NCI-H748 treated with DMSO at 0.1 percent for 48 hours (cell line): Measurements from ENCODE around the gene MTUS2.
"Not testable (repeated sequence)": the region's sequence is repeated elsewhere in the genome, so short reads cannot be mapped to it uniquely, and the experiment has no call there.

Experiments used
- DNase-seq: peaks from one replicate; lab custom pipeline; 2025; lab: John Stamatoyannopoulos, UW

The MTUS2 gene

GRCh38 chr13:28958018-28958417 lies 137.9 kb downstream of the MTUS2 start:
- no peak for DNase-seq

- DNase-seq = no peak
Measured at GRCh38 chr13:28958441-28958840, 138.3 kb downstream of the MTUS2 start.

GRCh38 chr13:28964052-28964451 lies 143.9 kb downstream of the MTUS2 start:
- no peak for DNase-seq

GRCh38 chr13:28964803-28965202 lies 144.7 kb downstream of the MTUS2 start:
- DNase-seq = no peak

GRCh38 chr13:28967029-28967915 lies 147.1 kb downstream of the MTUS2 start:
- DNase-seq = no peak

- no peak for DNase-seq
Measured at GRCh38 chr13:28976195-28976594, 156.1 kb downstream of the MTUS2 start.

GRCh38 chr13:28976636-28977035 lies 156.5 kb downstream of the MTUS2 start:
- no peak for DNase-seq

- DNase-seq = no peak
Measured at GRCh38 chr13:28978574-28978973, 158.4 kb downstream of the MTUS2 start.

GRCh38 chr13:28981530-28981929 lies 161.4 kb downstream of the MTUS2 start:
- no peak for DNase-seq

- DNase-seq = no peak
Measured at GRCh38 chr13:28983641-28984040, 163.5 kb downstream of the MTUS2 start.

GRCh38 chr13:28984326-28984725 lies 164.2 kb downstream of the MTUS2 start:
- no peak for DNase-seq

- DNase-seq = no peak
Measured at GRCh38 chr13:28984825-28985224, 164.7 kb downstream of the MTUS2 start.

- DNase-seq = not testable (repeated sequence)
Measured at GRCh38 chr13:28990378-28990777, 170.2 kb downstream of the MTUS2 start.

- DNase-seq = no peak
Measured at GRCh38 chr13:28991764-28992163, 171.6 kb downstream of the MTUS2 start.

- DNase-seq = no peak
Measured at GRCh38 chr13:29000826-29001225, 180.7 kb downstream of the MTUS2 start.

GRCh38 chr13:29005035-29005762 lies 185.1 kb downstream of the MTUS2 start:
- DNase-seq = no peak

- DNase-seq = no peak
Measured at GRCh38 chr13:29005763-29006120, 185.6 kb downstream of the MTUS2 start.

GRCh38 chr13:29006359-29006850 lies 186.3 kb downstream of the MTUS2 start:
- DNase-seq = no peak

GRCh38 chr13:29008296-29008695 lies 188.2 kb downstream of the MTUS2 start:
- no peak for DNase-seq

- DNase-seq = no peak
Measured at GRCh38 chr13:29020314-29020713, 200.2 kb downstream of the MTUS2 start.

GRCh38 chr13:29021311-29021710 lies 201.2 kb downstream of the MTUS2 start:
- DNase-seq = no peak

GRCh38 chr13:29021717-29022116 lies 201.6 kb downstream of the MTUS2 start:
- DNase-seq = no peak

GRCh38 chr13:29022410-29022809 lies 202.3 kb downstream of the MTUS2 start:
- no peak for DNase-seq
